Natural killer cell treated with Interleukin-12 subunit alpha and Interleukin-12 subunit beta and Interleukin-15 and Interleukin-18, amount 100 ng/mL, for 72 hours (primary cell): ENCODE data around the gene SDK1. TPM values are rescaled to one million over a fixed set of nuclear protein-coding genes. Genes with fewer than 3 reads are reported as not detected.

ENCODE experiments used
- ATAC-seq, 2 donors: fragments of 150-1000 bp; cut with Tn5 transposase in 1 of 2; sonication (Bioruptor Pico), chemical (Tn5 transposase) in 1 of 2; 2 replicates each; pipeline ENCODE4 v1.10.0; 2021
- DNase-seq: peaks from one replicate; pipeline ENCODE4 v3.0.0; 2022; ENCODE audit warnings: low spot score
- H3K27ac Mint-ChIP-seq, 2 donors: 1 replicate in 1 of 2; 2 replicates in 1 of 2; pipeline ENCODE4 v1.8.0; 2022; ENCODE audit warnings: mixed read lengths in 2 of 2, mild to moderate bottlenecking in 1 of 2, moderate library complexity in 1 of 2
- H3K27me3 Mint-ChIP-seq, 2 donors: 1 replicate in 1 of 2; 2 replicates in 1 of 2; pipeline ENCODE4 v1.8.0; 2022; ENCODE audit warnings: mixed read lengths in 2 of 2
- H3K36me3 Mint-ChIP-seq: one replicate; pipeline ENCODE4 v1.8.0; 2022; ENCODE audit warnings: mixed read lengths
- H3K4me1 Mint-ChIP-seq, 2 donors: 1 replicate in 1 of 2; 2 replicates in 1 of 2; pipeline ENCODE4 v1.8.0; 2022; ENCODE audit warnings: low read depth in 2 of 2, mixed read lengths in 2 of 2, mild to moderate bottlenecking in 1 of 2
- H3K4me3 Mint-ChIP-seq: one replicate; pipeline ENCODE4 v1.8.0; 2022; ENCODE audit warnings: mixed read lengths
- H3K9me3 Mint-ChIP-seq: 2 replicates; pipeline ENCODE4 v1.8.0; 2022; ENCODE audit warnings: mixed read lengths
- total RNA-seq, 2 donors: library from RNA; stranded (reverse); gene quantifications; one replicate each; pipeline ENCODE4 v1.2.3, GENCODE V29; 2022

The SDK1 gene
- total RNA-seq, 2 donors from 2014 or later, result 0.20 to 0.40 TPM

- H3K27ac Mint-ChIP-seq, result no peak overlapping the region
- DNase-seq, result no peak
- H3K4me3 Mint-ChIP-seq, result no peak overlapping the region
Observed at GRCh38 chr7:3451701-3452100, 150.6 kb downstream of the SDK1 start.

GRCh38 chr7:3453398-3453797 lies 152.3 kb downstream of the SDK1 start:
- peaks cover 32 to 43% of the 10 kb centered on the region in 2 donors for H3K27me3 Mint-ChIP-seq
- no peaks in the 10 kb centered on the region for H3K9me3 Mint-ChIP-seq
- DNase-seq, result no peak
- ATAC-seq, result no peak
- H3K36me3 Mint-ChIP-seq, result no peaks in the 10 kb centered on the region
- H3K4me1 Mint-ChIP-seq, result no peaks in the 10 kb centered on the region
- no peak overlapping the region for H3K4me3 Mint-ChIP-seq
- no peak overlapping the region for H3K27ac Mint-ChIP-seq

More at GRCh38 chr7:3451701-3452100, 150.6 kb downstream of the SDK1 start:
- no peak for ATAC-seq
- Mint-ChIP-seq H3K4me1 (no peaks in the 10 kb centered on the region), H3K36me3 (no peaks in the 10 kb centered on the region), H3K27me3 (peaks cover 21 to 26% of the 10 kb centered on the region in 2 donors), H3K9me3 (no peaks in the 10 kb centered on the region)

GRCh38 chr7:3455806-3456595 lies 154.9 kb downstream of the SDK1 start:
- H3K27ac Mint-ChIP-seq, result no peak overlapping the region
- DNase-seq (no peak), ATAC-seq (no peak)
- peaks cover 35 to 52% of the 10 kb centered on the region in 2 donors for H3K27me3 Mint-ChIP-seq
- H3K4me1 Mint-ChIP-seq, result no peaks in the 10 kb centered on the region
- H3K9me3 Mint-ChIP-seq, result no peaks in the 10 kb centered on the region
- H3K4me3 Mint-ChIP-seq, result no peak overlapping the region
- H3K36me3 Mint-ChIP-seq, result no peaks in the 10 kb centered on the region

- H3K4me1 Mint-ChIP-seq, result peaks cover 6 to 13% of the 10 kb centered on the region in 2 donors
- no peak overlapping the region for H3K27ac Mint-ChIP-seq
- peaks cover 47 to 60% of the 10 kb centered on the region in 2 donors for H3K27me3 Mint-ChIP-seq
- no peak overlapping the region for H3K4me3 Mint-ChIP-seq
- H3K9me3 Mint-ChIP-seq, result no peaks in the 10 kb centered on the region
- DNase-seq (no peak), ATAC-seq (no peak)
- H3K36me3 Mint-ChIP-seq, result no peaks in the 10 kb centered on the region
Observed at GRCh38 chr7:3459111-3459510, 158.1 kb downstream of the SDK1 start.

- Mint-ChIP-seq H3K27ac (peak overlapping the region in 1 of 2 donors; percentile 13), H3K9me3 (no peaks in the 10 kb centered on the region), H3K27me3 (peaks cover 41 to 45% of the 10 kb centered on the region in 2 donors), H3K36me3 (no peaks in the 10 kb centered on the region), H3K4me3 (peak overlapping the region; percentile 4), H3K4me1 (peaks cover 6 to 13% of the 10 kb centered on the region in 2 donors)
- DNase-seq, result no peak
- peak in 1 of 2 donors; percentile 72 for ATAC-seq
Observed at GRCh38 chr7:3461923-3462322, 160.9 kb downstream of the SDK1 start.

DNA sequence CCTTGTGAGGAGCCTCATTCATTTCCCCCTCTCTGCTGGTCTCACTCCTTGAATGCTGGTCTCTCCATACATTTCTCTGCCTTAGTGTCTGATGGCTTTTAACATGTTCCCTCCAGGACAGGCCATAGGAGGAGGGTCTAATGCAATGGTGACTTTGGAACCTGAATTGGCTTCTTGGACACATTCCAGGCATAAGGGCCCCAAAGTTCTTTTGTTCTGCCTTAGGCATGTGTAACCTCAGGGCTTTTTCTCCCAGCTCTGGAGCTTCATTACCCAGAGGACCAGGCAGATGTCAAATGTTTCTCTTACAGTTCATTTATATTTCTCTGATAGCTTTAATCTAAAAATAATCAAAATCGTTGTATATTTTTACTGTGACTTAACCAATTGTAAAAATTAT lies 162.6 kb downstream of the SDK1 start:
- ATAC-seq, result no peak
- no peak overlapping the region for H3K27ac Mint-ChIP-seq
- H3K4me1 Mint-ChIP-seq, result peaks cover 6 to 13% of the 10 kb centered on the region in 2 donors
- H3K9me3 Mint-ChIP-seq, result no peaks in the 10 kb centered on the region
- H3K36me3 Mint-ChIP-seq, result no peaks in the 10 kb centered on the region
- no peak for DNase-seq
- peaks cover 33 to 36% of the 10 kb centered on the region in 2 donors for H3K27me3 Mint-ChIP-seq
- H3K4me3 Mint-ChIP-seq, result no peak overlapping the region

DNA sequence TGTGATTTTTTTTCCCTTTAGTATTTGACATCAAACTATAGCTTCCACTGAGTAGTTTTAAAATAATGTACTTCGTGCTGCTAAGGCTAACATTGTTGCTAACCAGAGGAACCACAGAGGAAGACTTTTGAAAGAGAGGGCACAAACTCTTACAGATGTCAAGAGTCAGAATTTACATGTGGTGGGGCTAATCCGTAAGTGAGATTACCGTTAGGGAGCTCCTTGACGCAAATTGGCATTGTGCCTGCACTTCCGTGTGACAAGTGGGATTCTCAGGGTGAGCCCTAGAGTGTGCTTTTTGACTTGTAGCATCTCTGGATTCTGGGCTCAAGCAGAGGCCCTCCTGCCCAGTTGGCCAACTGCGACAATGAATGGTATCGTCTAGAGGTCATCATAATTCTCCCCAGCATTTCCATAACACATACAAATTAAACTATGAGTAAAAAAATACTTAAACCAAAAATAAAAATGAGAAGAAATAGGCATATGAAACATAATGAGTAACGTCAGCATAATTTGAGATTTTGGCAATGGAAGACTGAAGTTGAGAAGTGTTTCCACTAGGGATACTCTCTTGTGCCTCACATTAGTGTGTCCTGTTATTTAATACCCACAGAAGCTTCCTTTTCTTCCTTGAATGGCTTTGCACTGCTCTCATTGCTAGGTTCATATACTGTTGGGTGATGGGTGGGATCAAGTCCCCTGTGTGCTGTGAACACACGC lies 164.0 kb downstream of the SDK1 start:
- Mint-ChIP-seq H3K4me1 (peaks cover 6 to 13% of the 10 kb centered on the region in 2 donors), H3K27ac (no peak overlapping the region), H3K36me3 (no peaks in the 10 kb centered on the region), H3K4me3 (no peak overlapping the region), H3K9me3 (no peaks in the 10 kb centered on the region), H3K27me3 (peaks cover 25 to 29% of the 10 kb centered on the region in 2 donors)
- DNase-seq, result no peak
- ATAC-seq, result no peak

- Mint-ChIP-seq H3K27ac (no peak overlapping the region), H3K4me3 (no peak overlapping the region), H3K4me1 (peaks cover 6 to 13% of the 10 kb centered on the region in 2 donors), H3K36me3 (no peaks in the 10 kb centered on the region), H3K27me3 (peaks cover 25 to 29% of the 10 kb centered on the region in 2 donors), H3K9me3 (no peaks in the 10 kb centered on the region)
- DNase-seq (no peak), ATAC-seq (no peak)
Observed at GRCh38 chr7:3466261-3466660, 165.2 kb downstream of the SDK1 start.

DNA sequence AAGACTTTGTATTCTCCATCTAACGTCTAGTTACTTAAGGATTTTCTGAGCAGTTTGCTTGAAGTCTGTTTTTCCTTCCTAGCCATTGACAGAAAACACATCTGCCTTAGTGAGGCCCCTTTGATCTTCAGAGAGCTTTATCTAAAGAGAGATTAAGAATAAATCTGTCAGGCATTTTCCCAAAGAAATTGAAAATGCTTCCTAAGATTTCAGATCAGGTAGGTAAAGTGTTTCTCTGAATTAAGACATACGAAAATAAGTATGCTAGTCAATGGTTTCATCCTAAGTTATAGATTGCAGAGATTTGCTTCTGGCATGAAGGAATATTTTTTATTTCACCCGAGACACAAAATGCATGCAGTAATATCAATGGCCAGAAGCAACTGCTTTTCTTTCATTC lies 168.6 kb downstream of the SDK1 start:
- Mint-ChIP-seq H3K36me3 (no peaks in the 10 kb centered on the region), H3K27me3 (peaks cover 14 to 20% of the 10 kb centered on the region in 2 donors), H3K4me1 (no peaks in the 10 kb centered on the region), H3K27ac (no peak overlapping the region), H3K4me3 (no peak overlapping the region), H3K9me3 (no peaks in the 10 kb centered on the region)
- ATAC-seq (no peak), DNase-seq (no peak)

DNA sequence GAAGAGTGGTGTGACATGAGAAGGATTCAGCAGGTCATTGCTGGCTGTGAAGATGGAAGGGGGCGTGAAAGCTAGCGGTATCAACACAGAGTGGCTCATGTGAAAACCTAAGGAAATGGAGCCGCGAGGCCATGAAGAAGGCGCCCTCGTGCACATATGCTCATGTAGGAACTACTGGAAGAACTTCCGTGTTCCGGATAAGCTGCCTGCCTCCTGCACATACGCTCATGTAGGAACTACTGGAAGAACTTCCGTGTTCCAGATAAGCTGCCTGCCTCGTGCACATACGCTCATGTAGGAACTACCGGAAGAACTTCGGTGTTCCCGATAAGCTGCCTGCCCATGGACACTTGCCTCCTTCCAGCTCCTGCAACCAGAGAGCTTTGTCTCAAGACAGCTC lies 179.1 kb downstream of the SDK1 start:
- Mint-ChIP-seq H3K27me3 (peaks cover 12 to 35% of the 10 kb centered on the region in 2 donors), H3K27ac (no peak overlapping the region), H3K4me1 (no peaks in the 10 kb centered on the region), H3K9me3 (no peaks in the 10 kb centered on the region), H3K4me3 (no peak overlapping the region), H3K36me3 (no peaks in the 10 kb centered on the region)
- DNase-seq (no peak), ATAC-seq (no peak)

DNA sequence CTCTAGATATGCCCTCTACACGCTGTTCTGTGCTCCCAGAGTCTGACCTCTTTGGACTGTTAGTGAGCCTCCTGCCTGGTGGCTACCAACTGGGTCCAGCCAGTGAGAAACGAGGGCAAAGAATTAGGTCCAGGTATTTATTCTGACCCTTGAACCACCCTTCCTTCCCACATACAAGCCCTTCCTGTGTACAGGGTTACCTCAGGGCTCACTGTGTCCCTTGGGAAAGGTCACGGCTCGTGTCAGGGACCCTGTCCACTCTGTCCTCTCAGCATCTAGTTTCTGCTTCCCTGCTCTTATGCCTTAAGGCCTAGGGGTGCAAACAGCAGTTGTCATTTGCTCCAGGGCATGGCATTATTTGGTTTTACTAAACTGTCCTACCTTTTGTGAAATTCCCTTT lies 180.4 kb downstream of the SDK1 start:
- Mint-ChIP-seq H3K27me3 (peaks cover 17 to 35% of the 10 kb centered on the region in 2 donors), H3K27ac (no peak overlapping the region), H3K4me3 (no peak overlapping the region), H3K36me3 (no peaks in the 10 kb centered on the region), H3K4me1 (no peaks in the 10 kb centered on the region), H3K9me3 (no peaks in the 10 kb centered on the region)
- DNase-seq (no peak), ATAC-seq (no peak)

GRCh38 chr7:3482147-3482921 lies 181.3 kb downstream of the SDK1 start:
- H3K4me1 Mint-ChIP-seq, result no peaks in the 10 kb centered on the region
- no peak overlapping the region for H3K27ac Mint-ChIP-seq
- H3K36me3 Mint-ChIP-seq, result no peaks in the 10 kb centered on the region
- ATAC-seq, result no peak
- H3K4me3 Mint-ChIP-seq, result no peak overlapping the region
- DNase-seq, result no peak
- no peaks in the 10 kb centered on the region for H3K9me3 Mint-ChIP-seq
- peaks cover 18 to 37% of the 10 kb centered on the region in 2 donors for H3K27me3 Mint-ChIP-seq

DNA sequence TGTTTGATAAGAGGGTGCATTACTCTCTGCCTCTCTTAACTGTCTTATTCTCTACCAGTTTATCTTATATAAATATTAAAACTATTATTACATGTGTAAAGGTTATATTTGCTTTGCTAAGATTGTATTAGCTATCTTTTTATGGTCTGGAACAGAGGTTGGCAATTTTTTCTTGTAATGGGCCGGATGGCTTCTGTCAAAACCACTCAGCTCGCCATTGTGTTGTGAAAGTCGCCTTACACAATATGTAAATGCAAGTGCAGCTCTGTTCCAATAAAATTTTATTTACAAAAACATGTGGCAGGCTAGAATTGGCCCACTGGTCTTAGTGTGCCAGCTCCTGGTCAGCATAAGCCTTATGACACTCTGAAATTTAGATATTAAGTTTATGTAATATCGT lies 185.8 kb downstream of the SDK1 start:
- H3K27ac Mint-ChIP-seq, result no peak overlapping the region
- ATAC-seq (no peak), DNase-seq (no peak)
- H3K4me3 Mint-ChIP-seq, result no peak overlapping the region
- no peaks in the 10 kb centered on the region for H3K36me3 Mint-ChIP-seq
- peaks cover 32 to 50% of the 10 kb centered on the region in 2 donors for H3K27me3 Mint-ChIP-seq
- no peaks in the 10 kb centered on the region for H3K4me1 Mint-ChIP-seq
- no peaks in the 10 kb centered on the region for H3K9me3 Mint-ChIP-seq
